ENCODE data around the gene HPSE2.
A peak's percentile ranks its signal among the peaks of the same experiment; 100 is the strongest.

Gene HPSE2

GRCh38 chr10:98474628-98475027 lies 761.0 kb downstream of the HPSE2 start:
- H3K4me3 ChIP-seq (ENCODE audit: low read length) = no peak overlapping the region
- no peak for DNase-seq (ENCODE audit: low read depth)
- TF ChIP-seq, protein P1, sequence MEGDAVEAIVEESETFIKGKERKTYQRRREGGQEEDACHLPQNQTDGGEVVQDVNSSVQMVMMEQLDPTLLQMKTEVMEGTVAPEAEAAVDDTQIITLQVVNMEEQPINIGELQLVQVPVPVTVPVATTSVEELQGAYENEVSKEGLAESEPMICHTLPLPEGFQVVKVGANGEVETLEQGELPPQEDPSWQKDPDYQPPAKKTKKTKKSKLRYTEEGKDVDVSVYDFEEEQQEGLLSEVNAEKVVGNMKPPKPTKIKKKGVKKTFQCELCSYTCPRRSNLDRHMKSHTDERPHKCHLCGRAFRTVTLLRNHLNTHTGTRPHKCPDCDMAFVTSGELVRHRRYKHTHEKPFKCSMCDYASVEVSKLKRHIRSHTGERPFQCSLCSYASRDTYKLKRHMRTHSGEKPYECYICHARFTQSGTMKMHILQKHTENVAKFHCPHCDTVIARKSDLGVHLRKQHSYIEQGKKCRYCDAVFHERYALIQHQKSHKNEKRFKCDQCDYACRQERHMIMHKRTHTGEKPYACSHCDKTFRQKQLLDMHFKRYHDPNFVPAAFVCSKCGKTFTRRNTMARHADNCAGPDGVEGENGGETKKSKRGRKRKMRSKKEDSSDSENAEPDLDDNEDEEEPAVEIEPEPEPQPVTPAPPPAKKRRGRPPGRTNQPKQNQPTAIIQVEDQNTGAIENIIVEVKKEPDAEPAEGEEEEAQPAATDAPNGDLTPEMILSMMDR (conservative IDR thresholded peaks at IDR 0.05; ENCODE audit: low read length) = no peak

GRCh38 chr10:98472196-98472595 lies 763.5 kb downstream of the HPSE2 start:
- DNase-seq (ENCODE audit: low read depth) = no peak
- no peak overlapping the region for H3K4me3 ChIP-seq (ENCODE audit: low read length)
- TF ChIP-seq, protein P1 (conservative IDR thresholded peaks at IDR 0.05; ENCODE audit: low read length) = no peak

DNA sequence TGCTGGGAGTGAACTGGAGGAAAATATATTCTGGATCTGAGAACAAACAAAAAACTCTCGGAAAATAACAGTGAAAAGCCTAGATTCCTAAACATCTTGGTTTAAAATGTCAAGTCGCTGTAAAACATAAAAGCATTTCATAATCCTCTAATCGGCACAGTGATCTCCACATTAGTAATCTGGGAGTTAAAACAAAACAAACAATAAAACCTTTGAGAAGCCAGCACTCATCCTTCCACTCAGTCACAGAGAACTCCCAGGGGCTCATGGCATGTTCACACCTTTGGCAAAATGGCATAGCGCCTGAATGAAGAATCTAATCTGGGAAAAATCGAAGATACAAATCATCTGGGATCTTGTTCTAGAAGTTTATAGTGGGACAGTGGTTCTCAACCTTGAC lies 764.8 kb downstream of the HPSE2 start:
- no peak for DNase-seq (ENCODE audit: low read depth)
- TF ChIP-seq, protein P1 (conservative IDR thresholded peaks at IDR 0.05; ENCODE audit: low read length) = no peak
- no peak overlapping the region for H3K4me3 ChIP-seq (ENCODE audit: low read length)

DNA sequence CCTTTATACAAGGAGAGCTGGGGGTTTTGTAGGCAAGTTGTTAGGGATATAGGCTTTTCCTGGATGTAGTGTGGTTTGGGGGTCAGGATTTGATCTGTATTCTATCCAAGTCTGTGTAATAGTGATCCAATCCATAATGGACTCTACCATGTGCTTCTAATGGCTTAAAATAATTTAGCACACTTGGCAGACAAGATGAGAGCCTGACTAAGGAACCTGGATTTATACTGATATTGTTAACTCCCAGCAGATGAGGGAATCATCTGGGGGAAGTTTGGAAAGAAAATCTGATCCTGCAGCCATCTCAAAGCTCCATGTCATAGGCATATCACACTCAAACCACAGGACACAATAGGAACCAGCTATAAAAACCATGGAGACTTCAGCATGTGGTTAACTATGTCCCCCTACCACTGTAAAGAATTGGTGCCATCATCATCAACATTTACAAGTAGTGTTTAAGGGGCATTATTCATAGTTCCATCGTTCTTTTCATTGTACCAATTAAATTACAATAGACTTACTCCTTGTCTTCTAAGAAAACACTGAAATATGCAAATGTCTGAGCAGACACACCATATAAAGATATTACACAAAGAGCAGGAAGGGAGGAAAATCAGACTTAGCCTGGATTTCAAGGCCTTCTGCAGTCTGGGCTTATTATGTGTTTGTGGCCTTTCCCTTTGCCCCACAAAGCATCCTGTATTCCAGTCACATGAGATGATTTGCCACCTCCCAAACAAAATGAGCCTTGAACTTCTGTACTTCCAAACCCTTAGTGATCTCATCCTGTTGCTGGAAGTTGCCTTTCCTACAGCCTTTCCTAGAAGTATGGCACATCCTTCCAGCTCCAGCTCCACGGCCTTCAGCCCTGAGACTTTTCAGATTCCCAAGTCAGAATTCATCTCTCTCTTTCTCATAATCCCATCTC lies 766.4 kb downstream of the HPSE2 start:
- no peak for DNase-seq (ENCODE audit: low read depth)
- TF ChIP-seq, protein P1 (conservative IDR thresholded peaks at IDR 0.05; ENCODE audit: low read length) = no peak
- H3K4me3 ChIP-seq (ENCODE audit: low read length) = no peak overlapping the region

- H3K4me3 ChIP-seq (ENCODE audit: low read length) = peak overlapping the region; percentile 70
- TF ChIP-seq, protein P1 (conservative IDR thresholded peaks at IDR 0.05; ENCODE audit: low read length) = peak; percentile 88
- peak; percentile 86 for DNase-seq (ENCODE audit: low read depth)
These were observed 767.9 kb downstream of the HPSE2 start for GRCh38 chr10:98467506-98468318.

- TF ChIP-seq, protein P1 (conservative IDR thresholded peaks at IDR 0.05; ENCODE audit: low read length) = no peak
- no peak overlapping the region for H3K4me3 ChIP-seq (ENCODE audit: low read length)
- DNase-seq (ENCODE audit: low read depth) = no peak
These were observed 768.7 kb downstream of the HPSE2 start for GRCh38 chr10:98466861-98467505.
